Measurements from ENCODE around the gene GOLGA8K.
"Not testable (repeated sequence)": the region's sequence is repeated elsewhere in the genome, so short reads cannot be mapped to it uniquely, and the experiment has no call there.

- TF ChIP-seq CTCF, EP300, POLR2A (IDR thresholded peaks at IDR 0.05): not testable (repeated sequence)
Observed at GRCh38 chr15:32373707-32374106, 29.4 kb downstream of the GOLGA8K start.
